ENCODE results near the gene TACR2.

Gene TACR2

GRCh38 chr10:69376662-69377061, 40.1 kb downstream of the TACR2 start:
- DNase-seq (ENCODE audit: extremely low spot score): no peak
- POLR2A ChIA-PET: no interaction called here
- CTCF ChIA-PET: interaction anchor here (0.6 kb wide), 1 partner anchor 350 kb away, joined by 4 read pairs; no protein-coding TSS in a partner anchor
- TF ChIP-seq FOXA1 (IDR thresholded peaks at IDR 0.05) (no peak), LEF1 (IDR thresholded peaks at IDR 0.05; ENCODE audit: borderline replicate concordance) (no peak), BHLHE40 (IDR thresholded peaks at IDR 0.05; ENCODE audit: borderline replicate concordance) (no peak), ZNF384 (IDR thresholded peaks at IDR 0.05) (no peak)

GRCh38 chr10:69375307-69376151, 41.2 kb downstream of the TACR2 start:
- TF ChIP-seq ARNT (IDR thresholded peaks at IDR 0.05): no peak
- ChIA-PET POLR2A (no interaction called here), CTCF (interaction anchor here (0.6 kb wide), 1 partner anchor 351 kb away, joined by 4 read pairs; no protein-coding TSS in a partner anchor)
- no peak for DNase-seq (ENCODE audit: extremely low spot score)

- CTCF ChIA-PET: no interaction called here
- DNase-seq (ENCODE audit: extremely low spot score): no peak
- TF ChIP-seq CTBP1 (IDR thresholded peaks at IDR 0.05; ENCODE audit: borderline replicate concordance): no peak
- no peak for TF ChIP-seq FOXA1 (IDR thresholded peaks at IDR 0.05)
- TF ChIP-seq HDGF (IDR thresholded peaks at IDR 0.05; ENCODE audit: borderline replicate concordance): no peak
- TF ChIP-seq SUZ12 (IDR thresholded peaks at IDR 0.05): no peak
- no peak for TF ChIP-seq ARNT (IDR thresholded peaks at IDR 0.05)
- no peak for TF ChIP-seq FOXK2 (IDR thresholded peaks at IDR 0.05)
- no peak for TF ChIP-seq LEF1 (IDR thresholded peaks at IDR 0.05; ENCODE audit: borderline replicate concordance)
- no peak for TF ChIP-seq L3MBTL2 (conservative IDR thresholded peaks at IDR 0.05)
- TF ChIP-seq FOXM1 (IDR thresholded peaks at IDR 0.05; ENCODE audit: borderline replicate concordance): no peak
- no peak for TF ChIP-seq ZNF384 (IDR thresholded peaks at IDR 0.05)
- TF ChIP-seq PKNOX1 (IDR thresholded peaks at IDR 0.05): no peak
- no peak for TF ChIP-seq NFRKB (IDR thresholded peaks at IDR 0.05)
- no peak for TF ChIP-seq SP1 (IDR thresholded peaks at IDR 0.05)
- TF ChIP-seq BHLHE40 (IDR thresholded peaks at IDR 0.05; ENCODE audit: borderline replicate concordance): no peak
- TF ChIP-seq ELF4 (IDR thresholded peaks at IDR 0.05): no peak
- no peak for TF ChIP-seq TARDBP (IDR thresholded peaks at IDR 0.05)
- POLR2A ChIA-PET: no interaction called here
Observed at GRCh38 chr10:69374931-69375306, 41.8 kb downstream of the TACR2 start.

- no peak for DNase-seq (ENCODE audit: extremely low spot score)
- TF ChIP-seq ELF4 (IDR thresholded peaks at IDR 0.05) (no peak), L3MBTL2 (conservative IDR thresholded peaks at IDR 0.05) (no peak), SUZ12 (IDR thresholded peaks at IDR 0.05) (no peak), BHLHE40 (IDR thresholded peaks at IDR 0.05; ENCODE audit: borderline replicate concordance) (no peak), NFRKB (IDR thresholded peaks at IDR 0.05) (no peak)
- ChIA-PET CTCF (no interaction called here), POLR2A (no interaction called here)
Observed at GRCh38 chr10:69374242-69374641, 42.5 kb downstream of the TACR2 start.

- CTCF ChIA-PET: no interaction called here
- no peak for TF ChIP-seq ARNT (IDR thresholded peaks at IDR 0.05)
- no peak for TF ChIP-seq FOXA1 (IDR thresholded peaks at IDR 0.05)
- no peak for TF ChIP-seq PKNOX1 (IDR thresholded peaks at IDR 0.05)
- no peak for TF ChIP-seq L3MBTL2 (conservative IDR thresholded peaks at IDR 0.05)
- TF ChIP-seq LEF1 (IDR thresholded peaks at IDR 0.05; ENCODE audit: borderline replicate concordance): no peak
- no peak for TF ChIP-seq FOXM1 (IDR thresholded peaks at IDR 0.05; ENCODE audit: borderline replicate concordance)
- no peak for TF ChIP-seq SUZ12 (IDR thresholded peaks at IDR 0.05)
- TF ChIP-seq FOXK2 (IDR thresholded peaks at IDR 0.05): no peak
- no peak for TF ChIP-seq ZNF384 (IDR thresholded peaks at IDR 0.05)
- no peak for TF ChIP-seq CTBP1 (IDR thresholded peaks at IDR 0.05; ENCODE audit: borderline replicate concordance)
- TF ChIP-seq BHLHE40 (IDR thresholded peaks at IDR 0.05; ENCODE audit: borderline replicate concordance): no peak
- TF ChIP-seq TARDBP (IDR thresholded peaks at IDR 0.05): no peak
- no peak for TF ChIP-seq HDGF (IDR thresholded peaks at IDR 0.05; ENCODE audit: borderline replicate concordance)
- TF ChIP-seq SP1 (IDR thresholded peaks at IDR 0.05): no peak
- no peak for TF ChIP-seq NFRKB (IDR thresholded peaks at IDR 0.05)
- no peak for TF ChIP-seq ELF4 (IDR thresholded peaks at IDR 0.05)
- DNase-seq (ENCODE audit: extremely low spot score): no peak
- POLR2A ChIA-PET: no interaction called here
Observed at GRCh38 chr10:69372126-69372980, 44.4 kb downstream of the TACR2 start.

GRCh38 chr10:69367469-69367868, 49.2 kb downstream of the TACR2 start:
- CTCF ChIA-PET: no interaction called here
- no peak for DNase-seq (ENCODE audit: extremely low spot score)
- no peak for TF ChIP-seq FOXA1 (IDR thresholded peaks at IDR 0.05)
- no peak for TF ChIP-seq FOXM1 (IDR thresholded peaks at IDR 0.05; ENCODE audit: borderline replicate concordance)
- no peak for TF ChIP-seq PKNOX1 (IDR thresholded peaks at IDR 0.05)
- TF ChIP-seq TARDBP (IDR thresholded peaks at IDR 0.05): no peak
- no peak for TF ChIP-seq FOXK2 (IDR thresholded peaks at IDR 0.05)
- TF ChIP-seq SP1 (IDR thresholded peaks at IDR 0.05): no peak
- no peak for TF ChIP-seq LEF1 (IDR thresholded peaks at IDR 0.05; ENCODE audit: borderline replicate concordance)
- TF ChIP-seq HDGF (IDR thresholded peaks at IDR 0.05; ENCODE audit: borderline replicate concordance): no peak
- TF ChIP-seq BHLHE40 (IDR thresholded peaks at IDR 0.05; ENCODE audit: borderline replicate concordance): no peak
- no peak for TF ChIP-seq ZNF384 (IDR thresholded peaks at IDR 0.05)
- TF ChIP-seq NFRKB (IDR thresholded peaks at IDR 0.05): no peak
- no peak for TF ChIP-seq CTBP1 (IDR thresholded peaks at IDR 0.05; ENCODE audit: borderline replicate concordance)
- TF ChIP-seq L3MBTL2 (conservative IDR thresholded peaks at IDR 0.05): no peak
- TF ChIP-seq ARNT (IDR thresholded peaks at IDR 0.05): no peak
- POLR2A ChIA-PET: no interaction called here
